GM12891 (cell line): Measurements from ENCODE around the gene MEGF6.

Source experiments
- POLR2A ChIP-seq: IDR thresholded peaks from 2 replicates; pipeline ENCODE4 v1.6.1; 2011; ENCODE audit warnings: low read depth, low read length, control low read depth
- POLR2AphosphoS5 ChIP-seq: IDR thresholded peaks from 2 replicates; pipeline ENCODE4 v1.6.1; 2011; ENCODE audit warnings: low read depth, low read length, control low read depth

DNA sequence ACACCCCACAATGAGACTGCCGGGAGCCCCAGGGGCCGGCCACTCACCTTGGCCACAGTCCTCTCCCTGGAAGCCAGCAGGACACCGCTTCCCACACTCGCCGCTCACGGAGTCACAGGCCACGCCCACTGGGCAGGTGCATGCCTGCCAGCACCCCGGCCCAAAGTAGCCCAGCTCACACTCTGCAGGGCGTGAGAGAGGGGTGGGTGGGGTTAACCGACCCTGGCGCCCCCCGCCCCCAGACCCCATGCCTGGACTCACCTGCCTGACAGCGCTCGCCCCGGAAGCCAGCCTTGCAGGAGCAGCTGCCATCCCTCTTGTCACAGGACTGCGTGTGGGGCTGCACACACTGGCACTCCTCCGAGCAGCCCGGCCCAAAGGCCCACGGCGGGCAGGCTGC, 106.1 kb downstream of the MEGF6 start:
- no peak for TF ChIP-seq POLR2A
- TF ChIP-seq POLR2AphosphoS5 = no peak
